ENCODE measurements around the gene TM7SF2. TPM values are rescaled to one million over a fixed set of nuclear protein-coding genes. Genes with fewer than 3 reads are reported as not detected.

The TM7SF2 gene
- total RNA-seq, 4 donors from 2014 or later: 20.0 to 99.4 (median 53.5) TPM

- Histone ChIP-seq H3K4me1 (peaks cover 6 to 10% of the 10 kb centered on the region in 2 donors), H3K9me3 (no peaks in the 10 kb centered on the region), H3K36me3 (peaks cover 78 to 81% of the 10 kb centered on the region in 2 donors), H3K4me3 (replicated peaks in 1 of 3) (no peak overlapping the region), H3K27ac (no peak overlapping the region), H3K27me3 (no peaks in the 10 kb centered on the region)
- TF ChIP-seq POLR2A (IDR thresholded peaks at IDR 0.05) (no peak), CTCF (IDR thresholded peaks at IDR 0.05) (no peak)
- intact Hi-C loops (cut with DNase I): no loop called here
- 82 to 92% methylated on average over 8 to 14 of the region's 15 CpGs for WGBS, 2 donors
- DNase-seq: no peak
Measured at GRCh38 chr11:65128182-65129145, 16.8 kb downstream of the TM7SF2 start.

- no peak for TF ChIP-seq CTCF (IDR thresholded peaks at IDR 0.05)
- TF ChIP-seq POLR2A (IDR thresholded peaks at IDR 0.05): no peak
- Histone ChIP-seq H3K9me3 (no peaks in the 10 kb centered on the region), H3K36me3 (peaks cover 77 to 81% of the 10 kb centered on the region in 2 donors), H3K4me3 (replicated peaks in 1 of 3) (no peak overlapping the region), H3K27ac (no peak overlapping the region), H3K4me1 (peaks cover 7 to 11% of the 10 kb centered on the region in 2 donors), H3K27me3 (no peaks in the 10 kb centered on the region)
- intact Hi-C loops (cut with DNase I): loop anchor here (5.0 kb wide), 1 partner anchor 52 kb away; the partner anchor contains the start of gene CAPN1
- 90 to 92% methylated on average over 12 to 13 of the region's 13 CpGs for WGBS, 2 donors
- no peak for DNase-seq
Measured at GRCh38 chr11:65129649-65130441, 18.2 kb downstream of the TM7SF2 start.

- WGBS, 2 donors: 94 to 97% methylated on average over 9 to 18 of the region's 19 CpGs
- no peak for TF ChIP-seq POLR2A (IDR thresholded peaks at IDR 0.05)
- no peak for TF ChIP-seq CTCF (IDR thresholded peaks at IDR 0.05)
- Histone ChIP-seq H3K9me3 (no peaks in the 10 kb centered on the region), H3K36me3 (peaks cover 67 to 71% of the 10 kb centered on the region in 2 donors), H3K27me3 (no peaks in the 10 kb centered on the region), H3K27ac (no peak overlapping the region), H3K4me1 (peaks cover 13 to 17% of the 10 kb centered on the region in 2 donors), H3K4me3 (replicated peaks in 1 of 3) (no peak overlapping the region)
- no peak for DNase-seq
- intact Hi-C loops (cut with DNase I): loop anchor here (5.0 kb wide), 1 partner anchor 51 kb away; the partner anchor contains the start of gene CAPN1
Measured at GRCh38 chr11:65130631-65131416, 19.2 kb downstream of the TM7SF2 start.

GRCh38 chr11:65131417-65131776 lies 19.7 kb downstream of the TM7SF2 start:
- no peak overlapping the region for H3K4me3 ChIP-seq (replicated peaks in 1 of 3)
- intact Hi-C loops (cut with DNase I): loop anchor here (5.0 kb wide), 1 partner anchor 51 kb away; the partner anchor contains the start of gene CAPN1
- DNase-seq: no peak
- H3K36me3 ChIP-seq: peaks cover 61 to 66% of the 10 kb centered on the region in 2 donors
- peaks cover 17 to 20% of the 10 kb centered on the region in 2 donors for H3K4me1 ChIP-seq
- 81 to 89% methylated on average over 3 of the region's 3 CpGs for WGBS, 2 donors
- TF ChIP-seq POLR2A (IDR thresholded peaks at IDR 0.05) (no peak), CTCF (IDR thresholded peaks at IDR 0.05) (no peak)
- no peaks in the 10 kb centered on the region for H3K27me3 ChIP-seq
- H3K9me3 ChIP-seq: no peaks in the 10 kb centered on the region
- H3K27ac ChIP-seq: no peak overlapping the region
